Esophagus squamous epithelium (tissue), 5 donors: ENCODE data around the gene BRD1. TPM values are rescaled to one million over a fixed set of nuclear protein-coding genes. Genes with fewer than 3 reads are reported as not detected.

Source experiments
- DNase-seq: peaks from one replicate; lab custom pipeline; 2025; lab: John Stamatoyannopoulos, UW
- H3K27ac ChIP-seq, 4 donors: fragments of 200-600 bp; sonication (generic); one replicate each; pipeline ENCODE4 v1.5.1; 2016 to 2019; ENCODE audit warnings: mild to moderate bottlenecking in 1 of 4
- H3K27me3 ChIP-seq, 4 donors: fragments of 200-600 bp; sonication (generic); 1 replicate in 3 of 4; 2 replicates in 1 of 4; pipeline versions ENCODE4 v1.5.1 to v1.6.0; 2017 to 2021; ENCODE audit warnings: antibody characterized with exemption in 1 of 4
- H3K36me3 ChIP-seq, 3 donors: fragments of 200-600 bp; sonication (generic); one replicate each; pipeline ENCODE4 v1.5.1; 2016 to 2019
- H3K4me1 ChIP-seq, 3 donors: fragments of 200-600 bp; sonication (generic); one replicate each; pipeline ENCODE4 v1.5.1; 2017 to 2019
- H3K4me3 ChIP-seq, 4 donors: fragments of 200-600 bp; sonication (generic); 1 replicate in 3 of 4; 2 replicates in 1 of 4; pipeline ENCODE4 v1.5.1; 2016 to 2019; ENCODE audit warnings: mild to moderate bottlenecking in 2 of 4, moderate library complexity in 1 of 4
- H3K9me3 ChIP-seq, 3 donors: fragments of 200-600 bp; sonication (generic); one replicate each; pipeline ENCODE4 v1.5.1; 2016 to 2019
- POLR2A ChIP-seq, 4 donors: fragments of 450-650 bp; IDR thresholded peaks; one replicate each; pipeline ENCODE4 v1.6.1; 2017; ENCODE audit warnings: antibody characterized with exemption in 4 of 4, mild to moderate bottlenecking in 4 of 4, moderate library complexity in 3 of 4
- WGBS, 2 donors: methylation state at CpG; one replicate each; pipeline ENCODE4 v1.1.5; 2018; 5-methylcytosine and 5-hydroxymethylcytosine counted together
- intact Hi-C: fragments of 100-400 bp; cut with DNase I; formaldehyde crosslinking; loops from one replicate; pipeline ENCODE4 v1.15.0; 2022
- total RNA-seq, 4 donors: library from RNA; depleted of rRNA; stranded (reverse); fragments of >200 nt; gene quantifications; one replicate each; pipeline ENCODE4 v1.1.0, GENCODE V29; 2016
- TF ChIP-seq, protein P1 (sequence below), 6 experiments: fragments of 450-650 bp in 4 of 6; fragments of 200-600 bp in 2 of 6; sonication (generic) in 2 of 6; IDR thresholded peaks; one replicate each; pipeline ENCODE4 v1.5.1; 2016 to 2019; ENCODE audit warnings: antibody characterized with exemption in 6 of 6, mild to moderate bottlenecking in 4 of 6, moderate library complexity in 4 of 6
- donor health status: DM: yes; HTN: yes; CAD: no.

The BRD1 gene
- total RNA-seq, 4 donors from 2014 or later, result 17.8 to 37.4 (median 29.9) TPM

DNA sequence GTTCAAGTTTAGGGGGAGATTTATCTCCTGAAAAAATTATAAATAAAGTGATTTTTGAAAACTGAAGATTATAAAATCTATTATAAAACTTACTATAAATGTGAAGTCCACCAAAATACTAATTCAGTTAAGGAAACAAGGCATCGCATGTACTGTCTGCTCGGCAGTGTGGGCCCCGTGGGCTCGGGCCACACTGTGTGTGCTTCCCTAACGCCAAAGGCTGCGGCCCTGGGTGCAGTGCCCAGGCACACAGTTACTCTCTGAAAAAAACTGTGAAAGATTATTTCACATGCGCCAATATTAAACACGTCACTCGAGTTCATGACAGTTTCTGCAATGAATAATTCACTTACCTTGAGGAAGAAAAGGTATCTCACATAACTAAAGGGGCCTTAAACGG is 39.8 kb downstream of the BRD1 start:
- Histone ChIP-seq H3K27me3 (no peaks in the 10 kb centered on the region), H3K36me3 (peaks cover 20 to 97% (median 36%) of the 10 kb centered on the region in 3 donors), H3K27ac (peak overlapping the region in 1 of 4 donors; percentile 67), H3K4me1 (peaks cover 38 to 69% (median 38%) of the 10 kb centered on the region in 3 donors), H3K4me3 (no peak overlapping the region), H3K9me3 (no peaks in the 10 kb centered on the region)
- TF ChIP-seq POLR2A (IDR thresholded peaks at IDR 0.05), result no peak
- TF ChIP-seq, protein P1, sequence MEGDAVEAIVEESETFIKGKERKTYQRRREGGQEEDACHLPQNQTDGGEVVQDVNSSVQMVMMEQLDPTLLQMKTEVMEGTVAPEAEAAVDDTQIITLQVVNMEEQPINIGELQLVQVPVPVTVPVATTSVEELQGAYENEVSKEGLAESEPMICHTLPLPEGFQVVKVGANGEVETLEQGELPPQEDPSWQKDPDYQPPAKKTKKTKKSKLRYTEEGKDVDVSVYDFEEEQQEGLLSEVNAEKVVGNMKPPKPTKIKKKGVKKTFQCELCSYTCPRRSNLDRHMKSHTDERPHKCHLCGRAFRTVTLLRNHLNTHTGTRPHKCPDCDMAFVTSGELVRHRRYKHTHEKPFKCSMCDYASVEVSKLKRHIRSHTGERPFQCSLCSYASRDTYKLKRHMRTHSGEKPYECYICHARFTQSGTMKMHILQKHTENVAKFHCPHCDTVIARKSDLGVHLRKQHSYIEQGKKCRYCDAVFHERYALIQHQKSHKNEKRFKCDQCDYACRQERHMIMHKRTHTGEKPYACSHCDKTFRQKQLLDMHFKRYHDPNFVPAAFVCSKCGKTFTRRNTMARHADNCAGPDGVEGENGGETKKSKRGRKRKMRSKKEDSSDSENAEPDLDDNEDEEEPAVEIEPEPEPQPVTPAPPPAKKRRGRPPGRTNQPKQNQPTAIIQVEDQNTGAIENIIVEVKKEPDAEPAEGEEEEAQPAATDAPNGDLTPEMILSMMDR (IDR thresholded peaks at IDR 0.05), result no peak
- 86 to 91% methylated on average over 10 of the region's 10 CpGs for WGBS, 2 donors
- intact Hi-C loops, result no loop called here
- no peak for DNase-seq

- Histone ChIP-seq H3K4me3 (no peak overlapping the region), H3K27me3 (no peaks in the 10 kb centered on the region), H3K27ac (no peak overlapping the region), H3K4me1 (peaks cover 38 to 63% (median 38%) of the 10 kb centered on the region in 3 donors), H3K9me3 (no peaks in the 10 kb centered on the region), H3K36me3 (peaks cover 16 to 96% (median 36%) of the 10 kb centered on the region in 3 donors)
- intact Hi-C loops, result no loop called here
- DNase-seq, result no peak
- TF ChIP-seq, protein P1 (IDR thresholded peaks at IDR 0.05), result no peak
- TF ChIP-seq POLR2A (IDR thresholded peaks at IDR 0.05), result no peak
- WGBS, 2 donors, result 92 to 94% methylated on average over 28 to 29 of the region's 35 CpGs
These were observed 40.5 kb downstream of the BRD1 start for GRCh38 chr22:49786976-49787706.

DNA sequence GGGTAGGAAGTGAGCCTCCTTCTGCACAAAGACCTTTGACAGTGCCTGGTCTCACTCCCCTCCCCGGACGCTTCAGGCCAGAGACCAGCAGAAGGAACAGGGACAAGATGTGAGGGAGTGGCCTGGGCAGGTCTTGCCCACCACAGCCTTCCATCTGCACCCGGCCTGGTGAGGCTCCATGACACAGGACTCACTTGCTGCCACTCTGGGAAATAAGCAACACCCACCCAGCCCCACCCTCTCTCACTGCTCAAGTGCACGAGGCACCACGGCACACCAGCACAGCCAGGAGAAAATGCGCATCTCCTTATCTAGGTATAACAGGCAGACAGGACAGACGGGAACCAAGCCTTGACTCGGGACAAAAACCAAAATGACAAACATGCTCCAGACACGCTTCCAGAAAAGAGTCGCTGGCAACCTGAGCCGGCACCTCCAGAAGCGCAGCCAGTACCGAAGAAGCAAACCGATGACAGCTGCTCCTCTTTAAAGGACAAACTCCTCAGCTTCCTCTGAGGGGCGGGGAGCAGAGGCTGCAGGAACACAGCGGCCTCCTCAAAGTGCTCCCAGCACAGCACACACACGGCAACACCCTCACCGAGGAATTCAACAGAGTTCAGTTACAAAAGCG is 41.7 kb downstream of the BRD1 start:
- Histone ChIP-seq H3K36me3 (peaks cover 16 to 96% (median 36%) of the 10 kb centered on the region in 3 donors), H3K4me3 (no peak overlapping the region), H3K4me1 (peaks cover 30 to 63% (median 30%) of the 10 kb centered on the region in 3 donors), H3K27ac (no peak overlapping the region), H3K27me3 (no peaks in the 10 kb centered on the region), H3K9me3 (no peaks in the 10 kb centered on the region)
- 81 to 90% methylated on average over 10 to 13 of the region's 19 CpGs for WGBS, 2 donors
- DNase-seq, result no peak
- intact Hi-C loops, result no loop called here
- no peak for TF ChIP-seq POLR2A (IDR thresholded peaks at IDR 0.05)
- TF ChIP-seq, protein P1 (IDR thresholded peaks at IDR 0.05), result no peak

DNA sequence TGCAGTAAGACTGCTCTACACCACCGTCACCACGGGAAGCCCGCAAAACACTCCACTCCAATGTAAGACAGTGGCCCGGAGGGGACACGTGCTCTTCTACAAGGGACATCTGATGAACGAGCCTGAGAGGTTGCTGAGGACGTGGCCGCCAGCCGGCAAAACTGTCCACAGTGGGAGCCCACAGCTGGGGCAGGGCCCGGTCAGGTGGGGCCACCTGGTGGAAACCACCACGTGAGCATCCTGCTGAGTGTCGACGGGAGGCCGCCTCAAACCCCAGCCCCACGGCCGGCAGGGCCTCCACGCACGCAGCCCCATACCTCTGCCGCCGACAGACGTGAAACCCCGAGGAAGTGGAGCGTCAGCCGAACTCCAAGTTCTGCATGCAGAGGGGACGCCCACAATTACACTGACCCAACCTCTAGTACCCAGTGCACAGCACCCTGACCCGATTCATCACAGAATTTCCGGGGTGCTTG is 42.6 kb downstream of the BRD1 start:
- WGBS, 2 donors, result 90 to 93% methylated on average over 4 to 12 of the region's 27 CpGs
- DNase-seq, result no peak
- TF ChIP-seq, protein P1 (IDR thresholded peaks at IDR 0.05), result no peak
- TF ChIP-seq POLR2A (IDR thresholded peaks at IDR 0.05), result no peak
- Histone ChIP-seq H3K36me3 (peaks cover 16 to 96% (median 34%) of the 10 kb centered on the region in 3 donors), H3K9me3 (no peaks in the 10 kb centered on the region), H3K27me3 (no peaks in the 10 kb centered on the region), H3K27ac (no peak overlapping the region), H3K4me1 (peaks cover 21 to 63% (median 26%) of the 10 kb centered on the region in 3 donors), H3K4me3 (no peak overlapping the region)
- intact Hi-C loops, result no loop called here

DNA sequence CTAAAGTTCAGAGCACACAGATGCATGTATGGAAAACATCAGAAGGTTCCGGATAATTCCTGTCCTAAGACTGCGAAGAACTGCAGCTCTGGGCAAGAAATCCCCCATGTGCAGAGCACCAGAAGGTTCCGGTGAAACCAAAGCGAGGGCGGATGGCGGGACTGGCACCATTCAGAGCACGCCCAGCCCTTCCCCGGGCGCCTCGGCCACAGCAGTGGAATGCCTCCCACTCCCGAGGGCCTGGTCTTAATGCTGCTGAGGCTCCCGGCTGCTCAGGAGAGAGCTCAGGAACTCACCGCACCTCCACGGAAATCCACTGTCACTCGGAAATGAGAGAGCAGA is 43.1 kb downstream of the BRD1 start:
- no peak for TF ChIP-seq POLR2A (IDR thresholded peaks at IDR 0.05)
- no peaks in the 10 kb centered on the region for H3K27me3 ChIP-seq
- H3K9me3 ChIP-seq, result no peaks in the 10 kb centered on the region
- no peak overlapping the region for H3K27ac ChIP-seq
- 82 to 85% methylated on average over 11 to 12 of the region's 15 CpGs for WGBS, 2 donors
- no peak for DNase-seq
- peaks cover 21 to 96% (median 31%) of the 10 kb centered on the region in 3 donors for H3K36me3 ChIP-seq
- intact Hi-C loops, result no loop called here
- H3K4me1 ChIP-seq, result peaks cover 16 to 63% (median 21%) of the 10 kb centered on the region in 3 donors
- H3K4me3 ChIP-seq, result no peak overlapping the region
